Sigmoid colon (tissue), 7 donors: ENCODE measurements around the gene PPT2. TPM values are rescaled to one million over a fixed set of nuclear protein-coding genes. Genes with fewer than 3 reads are reported as not detected.
A peak's percentile ranks its signal among the peaks of the same experiment; 100 is the strongest.

ENCODE experiments used
- DNase-seq: peaks from one replicate; pipeline ENCODE4 v3.0.0-alpha.2; 2019
- H3K27ac ChIP-seq, 4 donors: fragments of 200-600 bp; sonication (generic); one replicate each; pipeline ENCODE4 v1.5.1; 2016 to 2019; ENCODE audit warnings: mild to moderate bottlenecking in 1 of 4
- H3K27me3 ChIP-seq, 3 donors: fragments of 200-600 bp; sonication (generic); one replicate each; pipeline ENCODE4 v1.5.1; 2019; ENCODE audit warnings: mild to moderate bottlenecking in 1 of 3
- H3K36me3 ChIP-seq, 4 donors: fragments of 200-600 bp; sonication (generic); one replicate each; pipeline ENCODE4 v1.5.1; 2016 to 2019
- H3K4me1 ChIP-seq, 4 donors: fragments of 200-600 bp; sonication (generic); one replicate each; pipeline ENCODE4 v1.5.1; 2017 to 2019
- H3K4me3 ChIP-seq, 4 donors: fragments of 200-600 bp; sonication (generic); one replicate each; pipeline ENCODE4 v1.5.1; 2017 to 2019; ENCODE audit warnings: mild to moderate bottlenecking in 2 of 4, moderate library complexity in 1 of 4
- H3K9me3 ChIP-seq, 4 donors: fragments of 200-600 bp in 3 of 4; sonication (generic) in 3 of 4; one replicate each; pipeline versions ENCODE4 v1.5.1 to v1.6.1; 2013 to 2019
- EP300 ChIP-seq, 4 donors: sonication (generic); formaldehyde crosslinking; IDR thresholded peaks; one replicate each; pipeline ENCODE4 v1.6.1; 2017; ENCODE audit warnings: antibody characterized with exemption in 4 of 4
- POLR2A ChIP-seq, 2 donors: fragments of 450-650 bp; IDR thresholded peaks; one replicate each; pipeline ENCODE4 v1.6.1; 2016; ENCODE audit warnings: antibody characterized with exemption in 2 of 2, mild to moderate bottlenecking in 2 of 2, moderate library complexity in 2 of 2
- POLR2AphosphoS5 ChIP-seq, 4 donors: sonication (generic); formaldehyde crosslinking; IDR thresholded peaks; one replicate each; pipeline ENCODE4 v1.6.1; 2017; ENCODE audit warnings: antibody characterized with exemption in 4 of 4
- WGBS, 2 donors: extraction: QIAGEN DNeasy Blood & Tissue Kit; methylation state at CpG; one replicate each; pipeline ENCODE4 v1.1.7; 2013; 5-methylcytosine and 5-hydroxymethylcytosine counted together
- intact Hi-C: fragments of 100-400 bp; cut with DNase I; formaldehyde crosslinking; loops from one replicate; pipeline ENCODE4 v1.15.1; 2023
- polyA plus RNA-seq, 3 donors: library from polyadenylated mRNA; stranded (reverse); fragments of 200-250 nt; gene quantifications; one replicate each; pipeline ENCODE4 v1.2.3, GENCODE V29; 2013
- total RNA-seq, 4 donors: library from RNA; depleted of rRNA; stranded (reverse); fragments of >200 nt; gene quantifications; one replicate each; pipeline ENCODE4 v1.1.0, GENCODE V29; 2016
- TF ChIP-seq, protein P1 (sequence below), 4 experiments: fragments of 450-650 bp in 3 of 4; fragments of 200-600 bp in 1 of 4; IDR thresholded peaks; one replicate each; pipeline ENCODE4 v1.5.1; 2016 to 2019; ENCODE audit warnings: antibody characterized with exemption in 4 of 4, mild to moderate bottlenecking in 3 of 4, moderate library complexity in 2 of 4
- donor health status: healthy with polysubstance abuse.
- donor health status: Bipolar disorder and iron deficiency.
- donor health status: healthy.

Gene PPT2
- total and polyA plus RNA-seq, 7 donors, result 3.0 to 126 (median 15.5) TPM

GRCh38 chr6:32120573-32121059 is 33.3 kb upstream of the PPT2 start:
- no peak overlapping the region for H3K27ac ChIP-seq
- no peak overlapping the region for H3K4me3 ChIP-seq
- DNase-seq, result no peak
- peaks cover 0 to 12% (median 8%) of the 10 kb centered on the region in 4 donors for H3K4me1 ChIP-seq
- WGBS, 2 donors, result 93 to 96% methylated on average over 12 of the region's 12 CpGs
- H3K27me3 ChIP-seq, result no peaks in the 10 kb centered on the region
- H3K36me3 ChIP-seq, result peaks cover 36 to 94% (median 74%) of the 10 kb centered on the region in 4 donors
- intact Hi-C loops, result loop anchor here (10.0 kb wide), 1 partner anchor 216 kb away; the partner anchor contains the start of gene ZBTB12
- TF ChIP-seq, protein P1, sequence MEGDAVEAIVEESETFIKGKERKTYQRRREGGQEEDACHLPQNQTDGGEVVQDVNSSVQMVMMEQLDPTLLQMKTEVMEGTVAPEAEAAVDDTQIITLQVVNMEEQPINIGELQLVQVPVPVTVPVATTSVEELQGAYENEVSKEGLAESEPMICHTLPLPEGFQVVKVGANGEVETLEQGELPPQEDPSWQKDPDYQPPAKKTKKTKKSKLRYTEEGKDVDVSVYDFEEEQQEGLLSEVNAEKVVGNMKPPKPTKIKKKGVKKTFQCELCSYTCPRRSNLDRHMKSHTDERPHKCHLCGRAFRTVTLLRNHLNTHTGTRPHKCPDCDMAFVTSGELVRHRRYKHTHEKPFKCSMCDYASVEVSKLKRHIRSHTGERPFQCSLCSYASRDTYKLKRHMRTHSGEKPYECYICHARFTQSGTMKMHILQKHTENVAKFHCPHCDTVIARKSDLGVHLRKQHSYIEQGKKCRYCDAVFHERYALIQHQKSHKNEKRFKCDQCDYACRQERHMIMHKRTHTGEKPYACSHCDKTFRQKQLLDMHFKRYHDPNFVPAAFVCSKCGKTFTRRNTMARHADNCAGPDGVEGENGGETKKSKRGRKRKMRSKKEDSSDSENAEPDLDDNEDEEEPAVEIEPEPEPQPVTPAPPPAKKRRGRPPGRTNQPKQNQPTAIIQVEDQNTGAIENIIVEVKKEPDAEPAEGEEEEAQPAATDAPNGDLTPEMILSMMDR (IDR thresholded peaks at IDR 0.05), result no peak
- no peak for TF ChIP-seq POLR2A (IDR thresholded peaks at IDR 0.05)
- no peak for TF ChIP-seq EP300 (IDR thresholded peaks at IDR 0.05)
- TF ChIP-seq POLR2AphosphoS5 (IDR thresholded peaks at IDR 0.05), result no peak
- H3K9me3 ChIP-seq, result no peaks in the 10 kb centered on the region

DNA sequence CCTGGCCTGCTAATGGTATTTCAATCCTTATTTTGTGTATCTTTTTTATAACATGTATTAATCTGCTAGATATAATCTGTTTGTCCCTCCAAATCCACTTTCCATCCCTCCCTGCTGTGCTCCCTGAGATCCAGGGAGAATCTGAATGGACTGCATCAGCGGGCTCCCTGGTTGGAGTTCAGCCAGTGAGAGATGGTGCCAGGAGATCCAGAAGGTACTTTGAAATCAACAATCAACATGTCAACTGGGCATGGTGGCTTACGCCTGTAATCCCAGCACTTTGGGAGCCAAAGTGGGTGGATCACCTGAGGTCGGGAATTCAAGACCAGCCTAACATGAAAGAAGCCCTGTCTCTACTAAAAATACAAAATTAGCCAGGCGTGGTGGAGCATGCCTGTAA is 30.3 kb upstream of the PPT2 start:
- Histone ChIP-seq H3K27ac (no peak overlapping the region), H3K36me3 (peaks cover 21 to 76% (median 50%) of the 10 kb centered on the region in 4 donors), H3K9me3 (no peaks in the 10 kb centered on the region), H3K4me3 (no peak overlapping the region), H3K27me3 (no peaks in the 10 kb centered on the region), H3K4me1 (peaks cover 0 to 28% (median 27%) of the 10 kb centered on the region in 4 donors)
- DNase-seq, result no peak
- TF ChIP-seq POLR2A (IDR thresholded peaks at IDR 0.05), result no peak
- TF ChIP-seq POLR2AphosphoS5 (IDR thresholded peaks at IDR 0.05), result no peak
- TF ChIP-seq, protein P1 (IDR thresholded peaks at IDR 0.05), result no peak
- no peak for TF ChIP-seq EP300 (IDR thresholded peaks at IDR 0.05)
- 92% methylated on average over 4 of the region's 4 CpGs for WGBS, 2 donors
- intact Hi-C loops, result loop anchor here (10.0 kb wide), 1 partner anchor 219 kb away; the partner anchor contains the start of gene ZBTB12

- intact Hi-C loops, result loop anchor here (10.0 kb wide), 1 partner anchor 222 kb away; the partner anchor contains the start of gene ZBTB12
- TF ChIP-seq, protein P1 (IDR thresholded peaks at IDR 0.05), result no peak
- TF ChIP-seq EP300 (IDR thresholded peaks at IDR 0.05) (no peak), POLR2AphosphoS5 (IDR thresholded peaks at IDR 0.05) (no peak), POLR2A (IDR thresholded peaks at IDR 0.05) (no peak)
- 45 to 61% methylated on average over 8 of the region's 8 CpGs for WGBS, 2 donors
- no peak for DNase-seq
- Histone ChIP-seq H3K9me3 (no peaks in the 10 kb centered on the region), H3K36me3 (peaks cover 5 to 50% (median 26%) of the 10 kb centered on the region in 4 donors), H3K4me1 (peaks cover 0 to 36% (median 31%) of the 10 kb centered on the region in 4 donors), H3K27me3 (no peaks in the 10 kb centered on the region), H3K27ac (peak overlapping the region in 2 of 4 donors; percentile 93 to 94), H3K4me3 (peak overlapping the region in 2 of 4 donors; percentile 81 to 92)
These were observed 27.1 kb upstream of the PPT2 start for GRCh38 chr6:32126880-32127279.

DNA sequence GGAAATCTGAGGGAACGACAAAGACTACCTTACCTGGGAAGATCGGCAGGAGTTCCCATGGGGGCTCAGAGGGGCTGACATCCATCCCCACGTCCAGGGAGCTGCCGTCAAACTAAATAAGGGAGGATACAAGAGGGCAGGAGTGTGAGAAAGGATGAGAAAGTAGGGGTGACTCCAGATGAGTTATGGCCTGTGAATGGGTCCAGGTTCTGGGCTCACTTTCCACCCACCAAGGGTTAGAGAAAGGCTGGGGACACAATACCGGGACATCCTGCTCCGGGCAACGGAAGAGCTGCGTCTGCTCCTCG is 26.6 kb upstream of the PPT2 start:
- Histone ChIP-seq H3K4me3 (peak overlapping the region; percentile 77 to 92 (median 83)), H3K36me3 (peaks cover 5 to 46% (median 24%) of the 10 kb centered on the region in 4 donors), H3K27me3 (no peaks in the 10 kb centered on the region), H3K9me3 (no peaks in the 10 kb centered on the region), H3K4me1 (peaks cover 0 to 36% (median 31%) of the 10 kb centered on the region in 4 donors), H3K27ac (peak overlapping the region; percentile 85 to 94 (median 92))
- WGBS, 2 donors, result 6 to 10% methylated on average over 9 of the region's 9 CpGs
- DNase-seq, result no peak
- TF ChIP-seq POLR2A (IDR thresholded peaks at IDR 0.05), result no peak
- TF ChIP-seq, protein P1 (IDR thresholded peaks at IDR 0.05), result no peak
- TF ChIP-seq EP300 (IDR thresholded peaks at IDR 0.05), result no peak
- no peak for TF ChIP-seq POLR2AphosphoS5 (IDR thresholded peaks at IDR 0.05)
- intact Hi-C loops, result loop anchor here (10.0 kb wide), 1 partner anchor 223 kb away; the partner anchor contains the start of gene ZBTB12
